GM12801 (cell line): ENCODE results near the gene MALRD1.

Experiments used
- CTCF ChIP-seq: IDR thresholded peaks from one replicate; pipeline ENCODE4 v1.5.1; 2011; ENCODE audit warnings: control low read depth; ENCODE audit not compliant: insufficient read length; ENCODE audit errors: extremely low read depth

The MALRD1 gene

GRCh38 chr10:19532411-19532810 is 483.8 kb downstream of the MALRD1 start:
- TF ChIP-seq CTCF: no peak

GRCh38 chr10:19541299-19541698 is 492.7 kb downstream of the MALRD1 start:
- TF ChIP-seq CTCF: no peak

GRCh38 chr10:19546224-19546623 is 497.6 kb downstream of the MALRD1 start:
- no peak for TF ChIP-seq CTCF

- TF ChIP-seq CTCF: no peak
Measured at GRCh38 chr10:19549503-19549902, 500.9 kb downstream of the MALRD1 start.

GRCh38 chr10:19556666-19557065 is 508.1 kb downstream of the MALRD1 start:
- no peak for TF ChIP-seq CTCF

GRCh38 chr10:19561181-19561580 is 512.6 kb downstream of the MALRD1 start:
- no peak for TF ChIP-seq CTCF

GRCh38 chr10:19563388-19564141 is 515.0 kb downstream of the MALRD1 start:
- no peak for TF ChIP-seq CTCF
